ENCODE results near the gene MIB2.

DNA sequence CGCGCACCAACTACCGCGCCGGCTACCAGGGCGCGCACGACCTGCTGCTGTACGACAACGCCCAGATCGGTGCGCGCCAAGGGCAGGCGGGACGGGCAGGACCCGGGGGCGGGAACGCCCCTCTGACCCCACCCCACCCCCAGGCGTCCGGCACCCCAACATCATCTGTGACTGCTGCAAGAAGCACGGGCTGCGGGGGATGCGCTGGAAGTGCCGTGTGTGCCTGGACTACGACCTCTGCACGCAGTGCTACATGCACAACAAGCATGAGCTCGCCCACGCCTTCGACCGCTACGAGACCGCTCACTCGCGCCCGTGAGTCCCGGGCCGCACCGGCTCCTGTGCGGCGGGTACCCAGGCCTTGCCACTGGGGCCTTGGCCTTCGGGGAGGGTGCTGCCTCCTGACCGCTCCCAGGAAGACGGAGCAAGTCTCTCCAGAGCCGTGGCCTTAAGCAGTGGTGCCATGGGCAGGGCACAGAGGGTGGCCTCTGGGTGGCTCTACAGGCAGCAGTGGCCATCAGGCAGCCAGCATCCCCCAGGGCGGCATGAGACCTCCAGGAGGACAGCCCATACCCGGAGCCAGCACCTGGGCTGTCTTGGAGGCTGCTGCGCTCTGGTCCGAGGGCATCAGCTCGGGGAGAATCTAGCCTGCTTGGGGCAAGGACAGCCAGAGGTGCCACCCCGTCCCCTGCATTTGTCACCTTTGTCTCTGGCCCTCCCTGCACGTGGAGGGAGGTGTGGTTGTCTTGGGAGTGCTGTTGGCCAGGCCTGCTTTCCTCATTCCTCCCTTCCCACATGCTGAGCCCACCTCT is 8.5 kb downstream of the MIB2 start:
- no peak; the same call in 1 of the 2 replicates for TF ChIP-seq TAF1 (IDR thresholded peaks at IDR 0.05; ENCODE audit: borderline replicate concordance, low read depth, low read length)
- no peak for TF ChIP-seq POLR2A (IDR thresholded peaks at IDR 0.05; ENCODE audit: low read depth, low read length)

All from GM12892 (cell line).